GM12864 (cell line): ENCODE data around the gene FAM169A.
"Not testable (repeated sequence)": the region's sequence is repeated elsewhere in the genome, so short reads cannot be mapped to it uniquely, and the experiment has no call there.

ENCODE experiments used
- DNase-seq: peaks from one replicate; pipeline ENCODE4 v3.0.0-alpha.2; 2011; ENCODE audit warnings: low read depth
- H3K4me3 ChIP-seq: 2 replicates; pipeline ENCODE4 v1.5.1; 2011; ENCODE audit warnings: mild to moderate bottlenecking, low read depth, low read length, control low read depth
- CTCF ChIP-seq: IDR thresholded peaks from 2 replicates; pipeline ENCODE4 v1.5.1; 2011; ENCODE audit warnings: low read depth, mild to moderate bottlenecking, moderate library complexity, low read length, control low read depth, inconsistent platforms; ENCODE audit errors: missing control alignments

FAM169A gene

GRCh38 chr5:74798977-74799911 lies 66.9 kb downstream of the FAM169A start:
- no peak for DNase-seq
- no peak for TF ChIP-seq CTCF
- no peak overlapping the region for H3K4me3 ChIP-seq

GRCh38 chr5:74791669-74792068 lies 74.5 kb downstream of the FAM169A start:
- not testable (repeated sequence) for DNase-seq, H3K4me3 ChIP-seq

- no peak for DNase-seq
- no peak for TF ChIP-seq CTCF
- no peak overlapping the region for H3K4me3 ChIP-seq
Measured at GRCh38 chr5:74787424-74787823, 78.8 kb downstream of the FAM169A start.

- TF ChIP-seq CTCF = no peak
- no peak overlapping the region for H3K4me3 ChIP-seq
- DNase-seq = no peak
Measured at GRCh38 chr5:74786851-74787250, 79.3 kb downstream of the FAM169A start.

- no peak overlapping the region for H3K4me3 ChIP-seq
- no peak for TF ChIP-seq CTCF
- no peak for DNase-seq
Measured at GRCh38 chr5:74778609-74779008, 87.6 kb downstream of the FAM169A start.

GRCh38 chr5:74772359-74772758 lies 93.8 kb downstream of the FAM169A start:
- no peak overlapping the region for H3K4me3 ChIP-seq
- no peak for DNase-seq
- TF ChIP-seq CTCF = no peak

GRCh38 chr5:74767579-74767913 lies 98.6 kb downstream of the FAM169A start:
- TF ChIP-seq CTCF = no peak
- peak overlapping the region; percentile 82 for H3K4me3 ChIP-seq
- no peak for DNase-seq
